ENCODE data around the gene CCDC60. TPM values are rescaled to one million over a fixed set of nuclear protein-coding genes. Genes with fewer than 3 reads are reported as not detected.

CCDC60 gene
- total RNA-seq, 2 donors from 2014 or later: 4.3 to 4.9 TPM

DNA sequence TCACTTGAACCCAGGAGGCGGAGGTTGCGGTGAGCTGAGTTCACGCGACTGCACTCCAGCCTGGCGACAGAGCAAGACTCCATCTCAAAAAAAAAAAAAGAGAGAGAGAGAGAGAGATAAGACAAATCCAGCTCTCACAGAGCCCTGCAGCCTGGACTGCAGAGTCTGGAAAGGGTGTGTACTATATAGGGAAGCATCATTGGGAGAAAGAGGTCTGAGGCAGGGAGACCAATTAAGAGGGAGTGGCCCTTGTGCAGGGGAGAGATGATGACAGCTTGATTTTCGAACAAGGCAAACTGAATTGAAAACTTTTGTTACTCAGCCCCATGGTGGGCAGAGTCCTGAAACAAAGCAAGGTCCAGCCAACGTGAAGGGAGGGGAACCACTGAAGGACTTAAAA, 116.2 kb downstream of the CCDC60 start:
- H3K4me3 ChIP-seq: no peak overlapping the region
- H3K4me1 ChIP-seq (replicated peaks): no peaks in the 10 kb centered on the region
- WGBS: 85% methylated on average over 7 of the region's 7 CpGs
- H3K36me3 ChIP-seq: no peaks in the 10 kb centered on the region
- no peaks in the 10 kb centered on the region for H3K9me3 ChIP-seq
- no peaks in the 10 kb centered on the region for H3K27me3 ChIP-seq (replicated peaks; ENCODE audit: insufficient read depth)
- H3K27ac ChIP-seq: no peak overlapping the region
- TF ChIP-seq CTCF (IDR thresholded peaks at IDR 0.05): no peak
- TF ChIP-seq POLR2AphosphoS5 (IDR thresholded peaks at IDR 0.05): no peak
- no peak for TF ChIP-seq POLR2A (IDR thresholded peaks at IDR 0.05)
- intact Hi-C loops (cut with DNase I): no loop called here
- no peak for DNase-seq (ENCODE audit: low spot score)

DNA sequence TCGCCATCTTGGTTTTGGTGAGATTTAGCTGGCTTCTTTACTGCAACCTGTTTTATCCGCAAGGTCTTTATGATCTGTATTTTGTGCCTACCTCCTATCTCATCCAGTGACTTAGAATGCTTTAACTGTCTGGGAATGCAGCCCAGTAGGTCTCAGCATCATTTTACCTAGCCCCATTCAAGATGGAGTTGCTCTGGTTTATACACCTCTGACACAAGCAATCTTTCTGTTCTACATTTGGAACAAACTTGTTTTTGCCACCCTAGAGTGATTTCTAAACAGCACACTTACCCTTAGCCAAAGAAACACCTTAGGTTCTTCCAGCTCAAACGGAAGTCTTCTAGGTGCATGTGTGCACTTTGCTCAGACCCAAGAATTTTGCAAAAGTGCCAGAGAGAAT, 122.3 kb downstream of the CCDC60 start:
- H3K27me3 ChIP-seq (replicated peaks; ENCODE audit: insufficient read depth): peaks cover 4% of the 10 kb centered on the region
- H3K27ac ChIP-seq: no peak overlapping the region
- 81% methylated on average over 3 of the region's 3 CpGs for WGBS
- intact Hi-C loops (cut with DNase I): no loop called here
- H3K9me3 ChIP-seq: no peaks in the 10 kb centered on the region
- DNase-seq (ENCODE audit: low spot score): no peak
- H3K4me1 ChIP-seq (replicated peaks): no peaks in the 10 kb centered on the region
- H3K36me3 ChIP-seq: no peaks in the 10 kb centered on the region
- H3K4me3 ChIP-seq: no peak overlapping the region
- TF ChIP-seq POLR2AphosphoS5 (IDR thresholded peaks at IDR 0.05): no peak

DNA sequence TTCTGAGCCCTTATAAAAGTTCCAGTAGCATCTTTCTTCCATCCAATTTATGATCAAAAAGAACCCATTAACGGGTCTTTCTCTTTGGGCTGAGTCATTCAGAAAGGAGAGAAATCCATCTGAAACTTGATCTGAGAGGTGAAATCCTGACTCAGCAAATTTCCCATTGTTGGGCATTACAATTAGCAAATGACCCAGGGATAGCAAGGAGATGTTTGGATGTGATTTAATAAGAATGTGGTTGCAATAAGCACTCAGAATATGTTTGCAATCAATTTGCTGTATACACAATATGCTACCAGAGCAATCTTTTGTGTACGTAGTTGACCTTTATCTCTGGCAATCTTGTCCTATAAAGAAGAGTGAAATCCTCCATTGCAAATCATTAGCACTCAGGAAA, 122.7 kb downstream of the CCDC60 start:
- no peaks in the 10 kb centered on the region for H3K36me3 ChIP-seq
- WGBS: 30% methylated on average over 2 of the region's 2 CpGs
- intact Hi-C loops (cut with DNase I): no loop called here

GRCh38 chr12:119459481-119459880, 125.0 kb downstream of the CCDC60 start:
- DNase-seq (ENCODE audit: low spot score): no peak
- no peaks in the 10 kb centered on the region for H3K36me3 ChIP-seq
- no peak overlapping the region for H3K27ac ChIP-seq
- H3K27me3 ChIP-seq (replicated peaks; ENCODE audit: insufficient read depth): peaks cover 4% of the 10 kb centered on the region
- H3K4me3 ChIP-seq: no peak overlapping the region
- no peaks in the 10 kb centered on the region for H3K9me3 ChIP-seq
- no peak for TF ChIP-seq POLR2A (IDR thresholded peaks at IDR 0.05)
- TF ChIP-seq CTCF (IDR thresholded peaks at IDR 0.05): no peak
- TF ChIP-seq POLR2AphosphoS5 (IDR thresholded peaks at IDR 0.05): no peak
- H3K4me1 ChIP-seq (replicated peaks): no peaks in the 10 kb centered on the region
- intact Hi-C loops (cut with DNase I): no loop called here

More for the DNA sequence above, 122.7 kb downstream of the CCDC60 start:
- Histone ChIP-seq H3K4me3 (no peak overlapping the region), H3K9me3 (no peaks in the 10 kb centered on the region), H3K4me1 (replicated peaks) (no peaks in the 10 kb centered on the region), H3K27ac (no peak overlapping the region), H3K27me3 (replicated peaks; ENCODE audit: insufficient read depth) (peaks cover 4% of the 10 kb centered on the region)
- TF ChIP-seq POLR2A (IDR thresholded peaks at IDR 0.05): no peak
- TF ChIP-seq POLR2AphosphoS5 (IDR thresholded peaks at IDR 0.05): no peak
- TF ChIP-seq CTCF (IDR thresholded peaks at IDR 0.05): no peak
- no peak for DNase-seq (ENCODE audit: low spot score)

- DNase-seq (ENCODE audit: low spot score): no peak
- WGBS: 52% methylated on average over 3 of the region's 3 CpGs
- no peak for TF ChIP-seq POLR2AphosphoS5 (IDR thresholded peaks at IDR 0.05)
- Histone ChIP-seq H3K9me3 (no peaks in the 10 kb centered on the region), H3K4me1 (replicated peaks) (no peaks in the 10 kb centered on the region), H3K27me3 (replicated peaks; ENCODE audit: insufficient read depth) (peaks cover 4% of the 10 kb centered on the region), H3K27ac (no peak overlapping the region), H3K4me3 (no peak overlapping the region), H3K36me3 (no peaks in the 10 kb centered on the region)
- intact Hi-C loops (cut with DNase I): no loop called here
These were observed 126.3 kb downstream of the CCDC60 start for GRCh38 chr12:119460876-119461275.

DNA sequence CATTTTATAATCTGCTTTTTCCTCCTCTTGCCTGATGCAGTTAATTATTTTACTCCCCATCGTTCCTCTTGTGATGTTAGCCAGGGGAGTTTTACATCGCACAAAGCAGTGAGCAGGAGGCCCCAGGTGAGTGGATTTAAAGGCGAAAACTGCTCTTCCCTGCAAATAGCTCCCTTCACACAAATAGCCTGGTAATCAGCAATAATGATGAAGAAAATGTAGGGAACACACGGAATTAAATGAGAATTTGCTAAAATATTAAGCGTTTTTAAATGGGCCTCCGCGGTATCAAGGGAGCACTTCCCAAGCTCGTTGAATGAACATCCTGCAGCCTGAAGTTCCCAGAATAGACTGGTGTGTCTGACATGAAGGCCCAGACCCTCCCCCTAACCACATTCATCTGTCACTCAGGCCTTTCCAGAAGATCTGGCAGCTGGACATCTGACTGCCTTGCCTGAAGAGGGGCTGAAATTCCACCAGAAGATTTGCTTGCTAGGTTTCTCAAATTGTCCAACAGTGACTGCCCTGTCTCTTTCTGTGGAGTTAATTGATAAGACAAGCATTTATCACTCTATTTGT, 127.2 kb downstream of the CCDC60 start:
- DNase-seq (ENCODE audit: low spot score): no peak
- H3K27me3 ChIP-seq (replicated peaks; ENCODE audit: insufficient read depth): peaks cover 4% of the 10 kb centered on the region
- H3K27ac ChIP-seq: no peak overlapping the region
- 70% methylated on average over 8 of the region's 8 CpGs for WGBS
- H3K9me3 ChIP-seq: no peaks in the 10 kb centered on the region
- no peak overlapping the region for H3K4me3 ChIP-seq
- intact Hi-C loops (cut with DNase I): no loop called here
- H3K4me1 ChIP-seq (replicated peaks): no peaks in the 10 kb centered on the region
- no peaks in the 10 kb centered on the region for H3K36me3 ChIP-seq
- no peak for TF ChIP-seq POLR2AphosphoS5 (IDR thresholded peaks at IDR 0.05)
- TF ChIP-seq CTCF (IDR thresholded peaks at IDR 0.05): no peak
- no peak for TF ChIP-seq POLR2A (IDR thresholded peaks at IDR 0.05)

Data from prostate gland (tissue), 2 donors.